PC-9 (cell line): ENCODE measurements around the gene C10orf71. TPM values are rescaled to one million over a fixed set of nuclear protein-coding genes. Genes with fewer than 3 reads are reported as not detected.

Experiments used
- BruUV-seq: library from RNA; stranded (reverse); fragments of 400-500 nt; replicated peaks from 2 replicates; lab custom pipeline; 2021; lab: Mats Ljungman, UMichigan
- CTCF ChIA-PET: fragments of 300-600 bp; sonication (Branson Sonifier 250); formaldehyde crosslinking; loops from one replicate; lab custom pipeline; 2022; ENCODE audit warnings: antibody characterized with exemption; lab: Charles Lee
- POLR2A ChIA-PET: fragments of 300-600 bp; sonication (Branson Sonifier 250); formaldehyde crosslinking; loops from one replicate; lab custom pipeline; 2022; ENCODE audit warnings: antibody characterized with exemption; ENCODE audit not compliant: unreplicated experiment; lab: Charles Lee
- DNase-seq, 2 experiments: peaks; one replicate each; pipeline versions ENCODE4 v3.0.0 to v3.0.0-alpha.2; 2015 to 2022; ENCODE audit warnings: mixed read lengths in 1 of 2
- H2AFZ ChIP-seq: fragments of 200-600 bp; sonication (generic); 2 replicates; pipeline ENCODE4 v1.8.1; 2017; ENCODE audit warnings: antibody characterized with exemption
- H3F3A ChIP-seq: fragments of 200-600 bp; sonication (generic); 2 replicates; pipeline ENCODE4 v1.8.1; 2017; ENCODE audit warnings: antibody characterized with exemption, mild to moderate bottlenecking, low read depth; ENCODE audit not compliant: insufficient read depth
- H3K27ac ChIP-seq: fragments of 200-600 bp; sonication (generic); 2 replicates; pipeline ENCODE4 v1.6.1; 2016; ENCODE audit warnings: mixed run types
- H3K27me3 ChIP-seq: fragments of 200-600 bp; sonication (generic); 2 replicates; pipeline ENCODE4 v1.6.1; 2016; ENCODE audit warnings: low read depth, mixed run types; ENCODE audit not compliant: insufficient read depth
- H3K36me3 ChIP-seq: fragments of 200-600 bp; sonication (generic); 2 replicates; pipeline ENCODE4 v1.6.1; 2016; ENCODE audit warnings: low read depth, mixed run types
- H3K4me1 ChIP-seq: fragments of 200-600 bp; sonication (generic); replicated peaks from 2 replicates; pipeline ENCODE4 v1.6.1; 2016; ENCODE audit warnings: mixed run types; ENCODE audit not compliant: insufficient read depth
- H3K4me2 ChIP-seq: fragments of 200-600 bp; sonication (generic); 2 replicates; pipeline ENCODE4 v1.6.1; 2017; ENCODE audit warnings: mixed run types
- H3K4me3 ChIP-seq: fragments of 200-600 bp; sonication (generic); 2 replicates; pipeline ENCODE4 v1.6.1; 2016; ENCODE audit warnings: mixed run types
- H3K79me2 ChIP-seq: fragments of 200-600 bp; sonication (generic); 2 replicates; pipeline ENCODE4 v1.6.1; 2017; ENCODE audit warnings: low read depth, mixed run types
- H3K9me2 ChIP-seq: fragments of 200-600 bp; sonication (generic); 2 replicates; pipeline ENCODE4 v1.8.1; 2017; ENCODE audit warnings: mild to moderate bottlenecking; ENCODE audit not compliant: insufficient read depth
- H3K9me3 ChIP-seq: fragments of 200-600 bp; sonication (generic); 2 replicates; pipeline ENCODE4 v1.8.1; 2016; ENCODE audit warnings: low read depth; ENCODE audit not compliant: insufficient read depth
- H4K20me1 ChIP-seq: fragments of 200-600 bp; sonication (generic); 2 replicates; pipeline ENCODE4 v1.8.1; 2017; ENCODE audit not compliant: insufficient read depth
- EZH2 ChIP-seq: fragments of 200-600 bp; sonication (generic); IDR thresholded peaks from 2 replicates; pipeline ENCODE4 v1.8.0; 2017; ENCODE audit warnings: antibody characterized with exemption, low read depth
- intact Hi-C: fragments of 100-400 bp; cut with micrococcal nuclease; formaldehyde crosslinking; loops from one replicate; pipeline ENCODE4 v1.10.0; 2022; ENCODE audit not compliant: unreplicated experiment
- total RNA-seq: library from RNA; stranded (reverse); gene quantifications from 2 replicates; pipeline ENCODE4 v1.2.3, GENCODE V29; 2021
- TF ChIP-seq, protein P1 (sequence below): fragments of 200-600 bp; sonication (generic); conservative IDR thresholded peaks from 2 replicates; pipeline ENCODE4 v1.6.1; 2017; ENCODE audit warnings: mixed run types, antibody characterized with exemption, mild to moderate bottlenecking, moderate library complexity

C10orf71 gene
- total RNA-seq, 1 experiment from 2014 or later = not detected

DNA sequence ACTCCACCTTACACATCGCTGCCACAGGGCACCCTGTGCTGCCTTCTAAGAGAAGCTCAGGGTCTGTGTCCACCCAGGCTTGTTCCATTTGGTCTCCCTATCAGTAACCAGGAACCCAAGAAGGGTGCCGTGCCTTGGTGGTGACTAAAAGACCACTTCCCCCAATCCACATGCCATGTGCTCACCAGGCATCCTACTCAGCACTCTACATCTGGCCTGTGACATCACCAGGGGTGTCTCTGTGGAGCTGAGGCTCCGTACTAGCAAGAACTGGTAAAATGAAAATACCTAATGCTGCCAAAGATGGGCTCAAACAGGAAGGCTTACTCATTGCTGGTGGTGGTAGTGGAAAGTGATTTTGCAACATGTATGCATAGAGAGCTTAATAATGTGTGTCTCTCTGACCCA lies 19.0 kb upstream of the C10orf71 start:
- TF ChIP-seq EZH2 = no peak
- TF ChIP-seq, protein P1, sequence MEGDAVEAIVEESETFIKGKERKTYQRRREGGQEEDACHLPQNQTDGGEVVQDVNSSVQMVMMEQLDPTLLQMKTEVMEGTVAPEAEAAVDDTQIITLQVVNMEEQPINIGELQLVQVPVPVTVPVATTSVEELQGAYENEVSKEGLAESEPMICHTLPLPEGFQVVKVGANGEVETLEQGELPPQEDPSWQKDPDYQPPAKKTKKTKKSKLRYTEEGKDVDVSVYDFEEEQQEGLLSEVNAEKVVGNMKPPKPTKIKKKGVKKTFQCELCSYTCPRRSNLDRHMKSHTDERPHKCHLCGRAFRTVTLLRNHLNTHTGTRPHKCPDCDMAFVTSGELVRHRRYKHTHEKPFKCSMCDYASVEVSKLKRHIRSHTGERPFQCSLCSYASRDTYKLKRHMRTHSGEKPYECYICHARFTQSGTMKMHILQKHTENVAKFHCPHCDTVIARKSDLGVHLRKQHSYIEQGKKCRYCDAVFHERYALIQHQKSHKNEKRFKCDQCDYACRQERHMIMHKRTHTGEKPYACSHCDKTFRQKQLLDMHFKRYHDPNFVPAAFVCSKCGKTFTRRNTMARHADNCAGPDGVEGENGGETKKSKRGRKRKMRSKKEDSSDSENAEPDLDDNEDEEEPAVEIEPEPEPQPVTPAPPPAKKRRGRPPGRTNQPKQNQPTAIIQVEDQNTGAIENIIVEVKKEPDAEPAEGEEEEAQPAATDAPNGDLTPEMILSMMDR = no peak
- H3F3A ChIP-seq = no peaks in the 10 kb centered on the region
- no peaks in the 10 kb centered on the region for H3K9me2 ChIP-seq
- no peaks in the 10 kb centered on the region for H3K9me3 ChIP-seq
- H3K4me1 ChIP-seq = no peaks in the 10 kb centered on the region
- H3K4me2 ChIP-seq = no peak overlapping the region
- no peak overlapping the region for H3K4me3 ChIP-seq
- no peaks in the 10 kb centered on the region for H4K20me1 ChIP-seq
- H3K36me3 ChIP-seq = no peaks in the 10 kb centered on the region
- H3K27me3 ChIP-seq = peaks cover 58% of the 10 kb centered on the region
- no peaks in the 10 kb centered on the region for H3K79me2 ChIP-seq
- DNase-seq = no peak
- ChIA-PET CTCF (no interaction called here), POLR2A (no interaction called here)
- no TSS peak for BruUV-seq
- no peak overlapping the region for H3K27ac ChIP-seq
- intact Hi-C loops = no loop called here
- H2AFZ ChIP-seq = no peak overlapping the region

DNA sequence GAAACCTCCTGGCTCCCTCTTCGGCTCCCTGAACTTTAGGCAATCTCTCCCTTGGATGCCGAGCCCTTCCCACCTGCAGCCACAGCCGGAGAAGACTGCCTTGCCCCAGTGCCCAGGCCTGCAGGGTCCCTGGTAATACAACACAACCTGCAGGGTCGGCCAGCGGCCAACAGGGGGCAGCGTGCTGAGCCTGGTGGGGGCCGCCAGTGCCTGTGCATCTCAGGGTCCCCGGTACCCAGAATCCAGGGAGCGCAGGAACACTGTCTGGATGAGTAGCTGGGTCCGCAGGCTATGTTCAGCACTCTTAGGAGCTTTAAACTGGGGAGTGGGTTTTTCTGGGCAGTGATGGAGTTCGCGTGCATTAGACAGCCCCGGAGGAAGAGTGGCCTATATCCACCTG lies 17.5 kb upstream of the C10orf71 start:
- no peak overlapping the region for H3K4me3 ChIP-seq
- no peak for DNase-seq
- H4K20me1 ChIP-seq = no peaks in the 10 kb centered on the region
- H3K27ac ChIP-seq = no peak overlapping the region
- no peaks in the 10 kb centered on the region for H3K9me3 ChIP-seq
- no peaks in the 10 kb centered on the region for H3F3A ChIP-seq
- no peaks in the 10 kb centered on the region for H3K9me2 ChIP-seq
- POLR2A ChIA-PET = no interaction called here
- H3K36me3 ChIP-seq = no peaks in the 10 kb centered on the region
- CTCF ChIA-PET = no interaction called here
- no peak for TF ChIP-seq EZH2
- TF ChIP-seq, protein P1 = peak; percentile 50
- intact Hi-C loops = no loop called here
- no TSS peak for BruUV-seq
- no peaks in the 10 kb centered on the region for H3K4me1 ChIP-seq
- H3K27me3 ChIP-seq = peaks cover 44% of the 10 kb centered on the region
- H2AFZ ChIP-seq = no peak overlapping the region
- H3K79me2 ChIP-seq = no peaks in the 10 kb centered on the region
- no peak overlapping the region for H3K4me2 ChIP-seq

DNA sequence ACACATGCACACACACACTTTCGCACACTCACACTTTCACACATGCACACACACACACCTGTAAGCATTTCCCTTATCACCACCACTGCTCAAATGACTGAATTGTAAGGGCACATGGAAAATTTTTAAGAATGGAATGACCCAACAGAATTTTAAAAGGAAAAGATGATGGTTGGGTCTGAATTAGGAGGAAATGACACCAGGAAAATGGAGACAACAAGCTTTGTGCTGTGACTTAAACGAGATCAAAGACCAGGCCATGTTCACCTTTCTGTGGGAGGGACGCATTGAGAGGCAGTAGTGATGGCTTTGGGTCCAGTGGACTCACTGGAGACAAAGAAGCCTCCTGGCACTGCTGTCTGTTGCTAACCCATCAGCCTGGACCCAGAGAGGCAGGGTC lies 16.7 kb upstream of the C10orf71 start:
- Histone ChIP-seq H3F3A (no peaks in the 10 kb centered on the region), H2AFZ (no peak overlapping the region), H3K9me2 (no peaks in the 10 kb centered on the region), H3K79me2 (no peaks in the 10 kb centered on the region), H3K9me3 (no peaks in the 10 kb centered on the region), H3K36me3 (no peaks in the 10 kb centered on the region), H3K27ac (no peak overlapping the region), H4K20me1 (no peaks in the 10 kb centered on the region), H3K27me3 (peaks cover 38% of the 10 kb centered on the region), H3K4me2 (no peak overlapping the region), H3K4me3 (no peak overlapping the region), H3K4me1 (no peaks in the 10 kb centered on the region)
- ChIA-PET POLR2A (interaction anchor here (0.6 kb wide), 1 partner anchor 25 kb away, joined by 3 read pairs; no protein-coding TSS in a partner anchor), CTCF (no interaction called here)
- no peak for TF ChIP-seq EZH2
- TF ChIP-seq, protein P1 = no peak
- intact Hi-C loops = no loop called here
- no TSS peak for BruUV-seq
- no peak for DNase-seq
